ENCODE measurements around the gene RPS15.

RPS15 gene

DNA sequence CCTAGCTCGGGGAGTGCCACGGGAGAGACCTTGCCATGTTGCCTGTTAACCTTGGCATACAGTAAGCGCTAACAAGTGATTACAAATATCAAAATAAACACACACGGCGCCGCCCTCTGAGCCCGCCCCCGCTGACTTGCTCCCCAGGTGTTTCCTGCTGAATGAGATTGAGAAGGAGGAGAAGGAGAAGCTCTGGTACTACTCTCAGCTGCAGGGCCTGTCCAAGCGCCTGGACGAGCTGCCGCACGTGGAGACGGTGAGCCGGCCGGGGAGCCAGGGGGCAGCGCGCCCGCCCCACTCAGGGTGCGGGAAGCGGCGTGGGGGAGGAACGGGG, 16.8 kb downstream of the RPS15 start:
- DNase-seq = no peak

GRCh38 chr19:1455336-1456120, 17.3 kb downstream of the RPS15 start:
- DNase-seq = peak; percentile 54 to 69

GRCh38 chr19:1456121-1456900, 18.1 kb downstream of the RPS15 start:
- DNase-seq = no peak

DNA sequence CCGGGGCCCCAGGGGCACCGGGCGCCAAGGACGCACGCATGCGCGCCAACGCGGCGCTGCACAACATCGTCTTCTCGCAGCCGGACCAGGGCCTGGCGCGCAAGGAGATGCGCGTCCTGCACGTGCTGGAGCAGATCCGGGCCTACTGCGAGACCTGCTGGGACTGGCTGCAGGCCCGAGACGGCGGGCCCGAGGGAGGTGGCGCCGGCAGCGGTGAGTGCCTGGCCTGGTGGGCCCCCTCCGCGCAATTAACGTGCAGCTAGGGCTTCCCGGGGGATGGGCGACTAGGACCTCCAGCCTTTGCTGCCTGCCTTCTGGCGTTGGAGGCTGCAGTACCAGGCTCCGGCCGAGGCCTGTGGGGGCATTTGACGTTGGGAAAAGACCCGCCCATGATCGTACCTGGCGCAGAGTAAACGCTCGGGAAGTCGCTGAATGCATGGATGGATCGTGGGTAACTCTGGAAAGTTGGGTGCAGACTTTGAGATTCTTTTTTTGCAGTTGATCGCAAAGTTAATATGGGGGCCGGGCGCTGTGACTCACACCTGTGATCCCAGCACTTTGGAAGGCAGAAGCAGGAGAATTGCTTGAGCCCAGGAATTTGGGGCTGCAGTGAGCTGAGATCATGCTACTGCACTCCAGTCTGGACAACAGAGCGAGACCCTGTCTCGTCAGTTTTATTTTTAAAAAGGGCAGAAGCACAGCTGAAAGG, 19.0 kb downstream of the RPS15 start:
- no peak for DNase-seq

- DNase-seq = no peak
Measured at GRCh38 chr19:1457892-1458291, 19.7 kb downstream of the RPS15 start.

DNA sequence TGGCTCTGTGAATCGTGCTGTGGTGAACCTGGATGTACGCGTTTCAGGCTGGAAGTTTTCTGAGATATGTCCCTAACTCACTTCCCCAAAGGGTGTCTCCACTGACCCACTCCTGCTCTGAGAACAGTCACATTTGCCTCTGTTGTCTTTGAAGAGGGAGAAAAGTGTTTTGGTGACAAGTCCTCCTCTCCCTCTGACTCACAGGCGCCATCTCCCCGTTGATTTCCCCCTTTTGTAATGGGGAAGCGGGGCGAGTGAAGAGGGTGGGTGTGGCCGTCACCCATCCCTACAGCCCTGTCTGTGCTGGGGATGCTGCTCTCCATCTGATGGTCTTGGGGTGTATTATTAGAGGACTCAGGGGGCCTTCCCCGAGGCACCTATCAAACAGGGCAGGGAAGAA, 21.3 kb downstream of the RPS15 start:
- no peak for DNase-seq

DNA sequence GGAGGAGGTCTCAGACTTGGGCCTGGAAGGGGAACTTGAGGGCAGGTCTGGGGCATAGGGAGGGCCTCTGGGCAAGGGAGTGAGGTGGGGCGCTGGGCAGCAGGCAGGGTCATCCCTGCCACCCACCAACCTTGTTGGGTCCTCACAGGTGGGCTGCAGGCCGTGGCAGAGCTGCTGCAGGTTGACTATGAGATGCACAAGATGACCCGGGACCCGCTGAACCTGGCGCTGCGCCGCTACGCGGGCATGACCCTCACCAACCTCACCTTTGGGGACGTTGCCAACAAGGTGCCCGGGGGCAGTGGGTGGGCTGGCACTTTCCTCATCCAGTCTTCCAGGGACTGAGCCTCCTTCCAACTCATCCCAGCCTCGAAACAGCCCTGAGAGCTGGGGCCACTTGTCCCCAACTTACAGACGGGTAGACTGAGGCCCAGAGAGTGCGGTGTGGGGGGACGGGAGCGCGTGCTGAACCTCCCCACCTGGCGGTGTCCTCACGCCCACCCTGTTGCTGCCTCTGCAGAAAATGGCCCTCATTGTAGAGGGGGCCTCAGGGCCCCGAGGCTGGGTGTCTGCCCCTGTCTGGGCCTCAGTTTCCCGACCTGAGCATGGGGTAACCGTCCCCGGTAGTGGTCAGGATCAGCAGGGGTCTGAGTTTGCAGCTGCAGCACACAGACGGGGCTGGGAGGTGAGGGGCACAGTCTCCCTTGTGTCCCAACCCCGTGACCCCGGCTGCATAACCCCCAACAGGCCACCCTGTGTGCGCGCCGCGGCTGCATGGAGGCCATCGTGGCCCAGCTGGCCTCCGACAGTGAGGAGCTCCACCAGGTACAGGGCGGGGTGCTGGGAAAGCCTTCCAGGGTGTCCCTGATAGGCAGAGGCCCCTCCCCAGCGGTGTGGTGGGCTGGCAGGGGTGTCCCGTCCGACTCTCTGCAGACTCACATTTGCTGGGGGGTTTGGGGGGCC, 22.1 kb downstream of the RPS15 start:
- DNase-seq = no peak

DNA sequence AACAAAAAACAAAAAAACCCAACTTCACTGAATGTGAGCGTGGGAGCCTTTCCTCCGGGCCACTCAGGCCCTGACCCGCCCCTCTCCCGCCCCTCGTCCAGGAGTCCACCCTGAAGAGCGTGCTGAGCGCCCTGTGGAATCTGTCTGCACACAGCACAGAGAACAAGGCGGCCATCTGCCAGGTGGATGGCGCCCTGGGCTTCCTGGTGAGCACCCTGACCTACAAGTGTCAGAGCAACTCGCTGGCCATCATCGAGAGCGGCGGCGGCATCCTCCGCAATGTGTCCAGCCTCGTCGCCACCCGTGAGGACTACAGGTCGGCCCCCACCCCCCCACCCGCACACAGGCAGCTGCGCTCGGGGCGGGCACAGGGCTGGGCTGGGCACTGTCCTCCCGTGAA, 23.7 kb downstream of the RPS15 start:
- no peak for DNase-seq

DNA sequence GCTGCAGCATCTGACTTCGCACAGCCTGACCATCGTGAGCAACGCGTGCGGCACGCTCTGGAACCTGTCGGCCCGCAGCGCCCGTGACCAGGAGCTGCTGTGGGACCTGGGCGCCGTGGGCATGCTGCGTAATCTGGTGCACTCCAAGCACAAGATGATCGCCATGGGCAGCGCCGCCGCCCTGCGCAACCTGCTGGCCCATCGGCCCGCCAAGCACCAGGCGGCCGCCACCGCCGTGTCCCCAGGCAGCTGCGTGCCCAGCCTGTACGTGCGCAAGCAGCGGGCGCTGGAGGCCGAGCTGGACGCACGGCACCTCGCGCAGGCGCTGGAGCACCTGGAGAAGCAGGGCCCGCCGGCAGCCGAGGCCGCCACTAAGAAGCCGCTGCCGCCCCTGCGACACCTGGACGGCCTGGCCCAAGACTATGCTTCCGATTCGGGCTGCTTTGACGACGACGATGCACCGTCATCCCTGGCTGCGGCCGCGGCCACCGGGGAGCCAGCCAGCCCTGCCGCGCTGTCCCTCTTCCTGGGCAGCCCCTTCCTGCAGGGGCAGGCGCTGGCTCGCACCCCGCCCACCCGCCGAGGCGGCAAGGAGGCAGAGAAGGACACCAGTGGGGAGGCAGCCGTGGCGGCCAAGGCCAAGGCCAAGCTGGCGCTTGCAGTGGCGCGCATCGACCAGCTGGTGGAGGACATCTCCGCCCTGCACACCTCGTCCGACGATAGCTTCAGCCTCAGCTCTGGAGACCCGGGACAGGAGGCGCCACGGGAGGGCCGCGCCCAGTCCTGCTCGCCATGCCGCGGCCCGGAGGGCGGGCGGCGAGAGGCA, 27.2 kb downstream of the RPS15 start:
- no peak for DNase-seq

DNA sequence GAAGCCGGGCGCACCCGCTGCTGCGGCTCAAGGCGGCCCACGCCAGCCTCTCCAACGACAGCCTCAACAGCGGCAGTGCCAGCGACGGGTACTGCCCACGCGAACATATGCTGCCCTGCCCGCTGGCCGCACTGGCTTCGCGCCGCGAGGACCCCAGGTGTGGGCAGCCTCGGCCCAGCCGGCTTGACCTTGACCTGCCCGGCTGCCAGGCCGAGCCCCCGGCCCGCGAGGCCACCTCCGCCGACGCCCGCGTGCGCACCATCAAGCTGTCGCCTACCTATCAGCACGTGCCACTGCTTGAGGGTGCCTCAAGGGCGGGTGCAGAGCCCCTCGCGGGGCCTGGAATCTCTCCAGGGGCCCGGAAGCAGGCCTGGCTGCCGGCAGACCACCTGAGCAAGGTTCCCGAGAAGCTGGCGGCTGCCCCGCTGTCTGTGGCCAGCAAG, 27.8 kb downstream of the RPS15 start:
- no peak for DNase-seq

DNA sequence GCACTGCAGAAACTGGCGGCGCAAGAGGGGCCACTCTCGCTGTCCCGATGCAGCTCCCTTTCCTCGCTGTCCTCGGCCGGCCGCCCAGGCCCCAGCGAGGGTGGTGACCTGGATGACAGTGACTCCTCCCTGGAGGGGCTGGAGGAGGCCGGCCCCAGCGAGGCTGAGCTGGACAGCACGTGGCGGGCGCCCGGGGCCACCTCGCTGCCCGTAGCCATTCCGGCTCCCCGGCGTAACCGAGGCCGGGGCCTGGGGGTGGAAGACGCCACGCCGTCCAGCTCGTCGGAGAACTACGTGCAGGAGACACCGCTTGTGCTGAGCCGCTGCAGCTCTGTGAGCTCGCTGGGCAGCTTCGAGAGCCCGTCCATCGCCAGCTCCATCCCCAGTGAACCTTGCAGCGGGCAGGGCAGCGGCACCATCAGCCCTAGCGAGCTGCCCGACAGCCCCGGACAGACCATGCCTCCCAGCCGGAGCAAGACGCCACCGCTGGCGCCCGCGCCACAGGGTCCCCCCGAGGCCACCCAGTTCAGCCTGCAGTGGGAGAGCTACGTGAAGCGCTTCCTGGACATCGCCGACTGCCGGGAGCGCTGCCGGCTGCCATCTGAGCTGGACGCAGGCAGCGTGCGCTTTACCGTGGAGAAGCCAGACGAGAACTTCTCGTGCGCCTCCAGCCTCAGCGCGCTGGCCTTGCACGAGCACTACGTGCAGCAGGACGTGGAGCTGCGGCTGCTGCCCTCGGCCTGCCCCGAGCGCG, 28.4 kb downstream of the RPS15 start:
- no peak for DNase-seq

DNA sequence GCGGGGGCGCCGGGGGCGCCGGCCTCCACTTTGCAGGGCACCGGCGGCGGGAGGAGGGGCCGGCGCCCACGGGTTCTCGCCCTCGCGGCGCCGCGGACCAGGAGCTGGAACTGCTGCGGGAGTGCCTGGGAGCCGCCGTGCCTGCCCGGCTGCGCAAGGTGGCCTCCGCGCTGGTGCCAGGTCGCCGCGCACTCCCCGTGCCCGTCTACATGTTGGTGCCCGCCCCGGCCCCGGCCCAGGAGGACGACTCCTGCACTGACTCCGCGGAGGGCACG, 29.0 kb downstream of the RPS15 start:
- DNase-seq = no peak

DNA sequence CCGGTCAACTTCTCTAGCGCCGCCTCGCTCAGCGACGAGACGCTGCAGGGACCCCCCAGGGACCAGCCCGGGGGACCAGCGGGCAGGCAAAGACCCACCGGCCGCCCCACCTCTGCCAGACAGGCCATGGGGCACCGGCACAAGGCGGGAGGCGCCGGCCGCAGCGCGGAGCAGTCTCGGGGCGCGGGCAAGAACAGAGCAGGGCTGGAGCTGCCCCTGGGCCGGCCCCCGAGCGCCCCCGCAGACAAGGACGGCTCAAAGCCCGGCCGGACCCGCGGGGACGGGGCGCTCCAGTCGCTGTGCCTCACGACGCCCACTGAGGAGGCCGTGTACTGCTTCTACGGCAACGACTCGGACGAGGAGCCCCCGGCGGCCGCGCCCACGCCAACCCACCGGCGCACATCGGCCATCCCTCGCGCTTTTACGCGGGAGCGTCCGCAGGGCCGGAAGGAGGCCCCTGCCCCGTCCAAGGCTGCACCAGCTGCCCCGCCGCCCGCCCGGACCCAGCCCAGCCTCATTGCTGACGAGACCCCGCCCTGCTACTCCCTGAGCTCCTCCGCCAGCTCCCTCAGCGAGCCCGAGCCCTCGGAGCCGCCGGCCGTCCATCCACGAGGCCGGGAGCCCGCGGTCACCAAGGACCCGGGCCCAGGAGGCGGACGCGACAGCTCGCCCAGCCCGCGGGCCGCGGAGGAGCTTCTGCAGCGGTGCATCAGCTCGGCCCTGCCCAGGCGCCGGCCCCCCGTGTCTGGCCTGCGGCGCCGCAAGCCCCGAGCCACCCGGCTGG, 29.5 kb downstream of the RPS15 start:
- DNase-seq = no peak

- DNase-seq = no peak
Measured at GRCh38 chr19:1468274-1468820, 30.2 kb downstream of the RPS15 start.

DNA sequence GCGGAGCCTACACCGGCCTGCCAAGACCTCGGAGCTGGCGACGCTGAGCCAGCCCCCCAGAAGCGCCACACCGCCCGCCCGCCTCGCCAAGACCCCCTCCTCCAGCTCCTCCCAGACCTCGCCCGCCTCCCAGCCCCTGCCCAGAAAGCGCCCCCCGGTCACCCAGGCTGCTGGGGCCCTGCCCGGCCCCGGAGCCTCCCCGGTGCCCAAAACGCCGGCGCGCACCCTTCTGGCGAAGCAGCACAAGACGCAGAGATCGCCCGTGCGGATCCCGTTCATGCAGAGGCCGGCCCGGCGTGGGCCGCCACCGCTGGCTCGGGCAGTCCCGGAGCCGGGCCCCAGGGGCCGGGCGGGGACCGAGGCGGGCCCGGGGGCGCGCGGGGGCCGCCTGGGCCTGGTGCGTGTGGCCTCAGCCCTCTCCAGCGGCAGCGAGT, 30.6 kb downstream of the RPS15 start:
- DNase-seq = peak; percentile 53 to 64

DNA sequence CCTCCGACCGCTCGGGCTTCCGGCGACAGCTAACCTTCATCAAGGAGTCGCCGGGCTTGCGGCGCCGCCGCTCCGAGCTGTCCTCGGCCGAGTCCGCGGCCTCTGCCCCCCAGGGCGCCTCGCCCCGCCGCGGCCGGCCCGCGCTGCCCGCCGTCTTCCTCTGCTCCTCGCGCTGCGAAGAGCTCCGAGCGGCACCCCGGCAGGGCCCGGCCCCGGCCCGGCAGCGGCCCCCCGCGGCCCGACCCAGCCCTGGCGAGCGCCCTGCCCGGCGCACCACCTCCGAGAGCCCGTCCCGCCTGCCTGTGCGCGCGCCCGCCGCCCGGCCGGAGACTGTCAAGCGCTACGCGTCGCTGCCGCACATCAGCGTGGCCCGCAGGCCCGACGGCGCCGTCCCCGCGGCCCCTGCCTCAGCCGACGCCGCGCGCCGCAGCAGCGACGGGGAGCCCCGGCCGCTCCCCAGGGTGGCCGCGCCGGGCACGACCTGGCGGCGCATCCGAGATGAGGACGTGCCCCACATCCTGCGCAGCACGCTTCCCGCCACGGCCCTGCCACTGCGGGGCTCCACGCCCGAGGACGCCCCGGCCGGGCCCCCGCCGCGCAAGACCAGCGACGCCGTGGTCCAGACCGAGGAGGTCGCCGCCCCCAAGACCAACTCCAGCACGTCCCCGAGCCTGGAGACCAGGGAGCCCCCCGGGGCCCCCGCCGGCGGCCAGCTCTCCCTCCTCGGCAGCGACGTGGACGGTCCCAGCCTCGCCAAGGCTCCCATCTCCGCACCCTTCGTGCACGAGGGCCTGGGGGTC, 31.3 kb downstream of the RPS15 start:
- DNase-seq = peak in 1 of 2 donors; percentile 50

- no peak for DNase-seq
Measured at GRCh38 chr19:1470055-1470304, 31.8 kb downstream of the RPS15 start.

GRCh38 chr19:1470305-1471009, 32.3 kb downstream of the RPS15 start:
- peak; percentile 75 to 81 for DNase-seq

Measured in stimulated activated CD4-positive, alpha-beta T cell treated with anti-CD3 and anti-CD28 coated beads, Interleukin-2, amount 100 ng/mL, for 24 hours (primary cell).